GM10248 (cell line): ENCODE data around the gene MUC5AC.

Experiments used
- CTCF ChIA-PET: fragments of 300-600 bp; sonication (Branson Sonifier 250); formaldehyde crosslinking; extraction: SDS; loops from one replicate; lab custom pipeline; 2021; ENCODE audit warnings: antibody characterized with exemption; lab: Yijun Ruan, JAX
- POLR2A ChIA-PET: fragments of 350-650 bp; sonication (Branson Sonifier 250); formaldehyde crosslinking; extraction: SDS; loops from one replicate; lab custom pipeline; 2020; ENCODE audit warnings: antibody characterized with exemption; lab: Yijun Ruan, JAX
- DNase-seq: peaks from one replicate; pipeline ENCODE4 v3.0.0; 2012; ENCODE audit errors: extremely low spot score
- CTCF ChIP-seq: IDR thresholded peaks from 2 replicates; pipeline ENCODE4 v1.5.1; 2012; ENCODE audit warnings: mild to moderate bottlenecking, low read depth; ENCODE audit errors: extremely low read depth, missing control alignments, control extremely low read depth

Gene MUC5AC

GRCh38 chr11:1199241-1199750, 41.5 kb downstream of the MUC5AC start:
- TF ChIP-seq CTCF = no peak
- DNase-seq = no peak
- POLR2A ChIA-PET = no interaction called here
- CTCF ChIA-PET = interaction anchor here (1.3 to 2.1 kb wide), 2 partner anchors 315 to 375 kb away, joined by 3 to 12 read pairs; no protein-coding TSS in a partner anchor

- ChIA-PET POLR2A (no interaction called here), CTCF (interaction anchor here (1.3 to 2.1 kb wide), 2 partner anchors 315 to 374 kb away, joined by 3 to 12 read pairs; no protein-coding TSS in a partner anchor)
- no peak for TF ChIP-seq CTCF
- DNase-seq = no peak
Observed at GRCh38 chr11:1199751-1200610, 42.2 kb downstream of the MUC5AC start.

- POLR2A ChIA-PET = no interaction called here
Observed at GRCh38 chr11:1200611-1201191, 42.9 kb downstream of the MUC5AC start.

GRCh38 chr11:1201395-1202153, 43.8 kb downstream of the MUC5AC start:
- DNase-seq = no peak
- CTCF ChIA-PET = interaction anchor here (1.2 to 2.1 kb wide), 3 partner anchors 30 to 373 kb away, joined by 3 to 14 read pairs (median 12); no protein-coding TSS in a partner anchor
- no peak for TF ChIP-seq CTCF
- POLR2A ChIA-PET = no interaction called here

More at GRCh38 chr11:1200611-1201191, 42.9 kb downstream of the MUC5AC start:
- CTCF ChIA-PET = interaction anchor here (1.3 to 2.1 kb wide), 2 partner anchors 314 to 374 kb away, joined by 3 to 12 read pairs; no protein-coding TSS in a partner anchor
- no peak for DNase-seq
- no peak for TF ChIP-seq CTCF

- POLR2A ChIA-PET = no interaction called here
- no peak for DNase-seq
- no peak for TF ChIP-seq CTCF
- CTCF ChIA-PET = interaction anchor here (0.8 to 1.9 kb wide), 7 partner anchors 30 to 372 kb away, joined by 3 to 14 read pairs (median 3); no protein-coding TSS in a partner anchor
Observed at GRCh38 chr11:1202154-1202775, 44.5 kb downstream of the MUC5AC start.
